Measurements from ENCODE around the gene MRPS27.

GRCh38 chr5:72206160-72206559 is 113.9 kb downstream of the MRPS27 start:
- TF ChIP-seq EP300 (IDR thresholded peaks at IDR 0.05; ENCODE audit: borderline replicate concordance) (no peak), MAX (IDR thresholded peaks at IDR 0.05) (no peak)

Data from Ishikawa (cell line).